Measurements from ENCODE around the gene USF1. TPM values are rescaled to one million over a fixed set of nuclear protein-coding genes. Genes with fewer than 3 reads are reported as not detected.

USF1 gene
- polyA plus RNA-seq, 3 donors: 6.3 to 335 (median 25.5) TPM

- peaks cover under 1% of the 10 kb centered on the region for H3K79me2 ChIP-seq (ENCODE audit: insufficient read depth, low read length)
- no peaks in the 10 kb centered on the region for H3K36me3 ChIP-seq (replicated peaks in 1 of 2; ENCODE audit: control insufficient read depth in 1 of 2, insufficient read depth in 2 of 2, low read length in 2 of 2)
- H3K27ac Mint-ChIP-seq: peak overlapping the region in 2 of 7 donors; percentile 17 to 57
- intact Hi-C loops (cut with micrococcal nuclease): no loop called here
- H3K4me2 ChIP-seq (replicated peaks; ENCODE audit: extremely low read depth, low read length, poor library complexity, severe bottlenecking): no peak overlapping the region
- H3K27me3 ChIP-seq (ENCODE audit: control insufficient read depth in 2 of 2, insufficient read depth in 2 of 2, low read length in 2 of 2): no peaks in the 10 kb centered on the region
- no peak for TF ChIP-seq CTCF (IDR thresholded peaks at IDR 0.05)
- peaks cover 34% of the 10 kb centered on the region for H3K4me1 Mint-ChIP-seq
- H3K4me3 Mint-ChIP-seq: no peak overlapping the region
- no peak overlapping the region for H2AFZ ChIP-seq (ENCODE audit: insufficient read depth, low read depth, low read length, poor library complexity, severe bottlenecking)
- H3K36me3 Mint-ChIP-seq: peaks cover 4 to 6% of the 10 kb centered on the region in 2 donors
- no peaks in the 10 kb centered on the region for H3K27me3 Mint-ChIP-seq (ENCODE audit: low read depth in 3 of 3)
- H3K9ac ChIP-seq (ENCODE audit: insufficient read depth, low read length, poor library complexity, severe bottlenecking): no peak overlapping the region
- no peak overlapping the region for H3K4me3 ChIP-seq (replicated peaks in 1 of 3; ENCODE audit: low read depth in 2 of 3, low read length in 3 of 3)
- no peak for DNase-seq
- H3K4me1 ChIP-seq (ENCODE audit: control insufficient read depth in 1 of 2, insufficient read depth in 2 of 2, low read length in 2 of 2): peaks cover 25 to 32% of the 10 kb centered on the region in 2 donors
- no peaks in the 10 kb centered on the region for H4K20me1 ChIP-seq (ENCODE audit: insufficient read depth, low read length)
- H3K9me3 Mint-ChIP-seq: no peaks in the 10 kb centered on the region
- H3K27ac ChIP-seq (ENCODE audit: low read depth in 1 of 2, low read length in 2 of 2): no peak overlapping the region
- no peaks in the 10 kb centered on the region for H3K9me3 ChIP-seq (replicated peaks in 1 of 2; ENCODE audit: control insufficient read depth in 1 of 2, insufficient read depth in 1 of 2, low read length in 2 of 2)
These were observed 30.6 kb upstream of the USF1 start for GRCh38 chr1:161076410-161076809.

DNA sequence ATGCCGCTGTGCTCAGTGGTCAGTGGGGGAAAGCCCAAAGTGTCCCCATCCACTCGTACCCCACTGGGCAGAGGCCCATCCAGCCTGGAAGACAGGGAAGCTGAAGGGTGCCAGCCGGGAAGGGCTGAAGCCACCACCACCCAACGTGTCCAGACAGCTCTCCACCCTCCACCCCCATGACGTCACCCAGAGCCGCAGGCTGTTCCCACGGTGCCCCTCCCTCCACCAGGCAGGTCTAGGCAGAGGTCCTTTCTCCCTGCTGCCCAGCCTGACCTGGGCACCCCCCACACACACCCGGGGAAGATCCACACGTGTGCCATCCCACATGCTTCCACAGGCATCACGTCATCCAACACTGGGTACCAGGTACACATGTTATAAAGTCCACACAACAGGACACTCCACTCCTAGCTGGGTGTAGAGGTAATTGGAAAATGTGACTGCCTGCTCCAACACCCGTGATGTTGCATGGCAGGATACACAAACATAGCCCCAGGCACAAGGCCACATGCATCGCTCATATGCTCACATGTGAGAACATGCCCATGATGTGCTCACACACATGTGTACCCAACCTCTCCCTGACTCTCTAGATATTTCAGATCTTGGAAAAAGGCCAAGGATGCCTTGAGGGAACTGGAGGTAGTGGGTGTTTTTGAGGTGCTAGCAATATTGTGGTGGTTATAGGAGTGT is 29.0 kb upstream of the USF1 start:
- 92% methylated on average over 8 of the region's 12 CpGs for WGBS (ENCODE audit: insufficient coverage)
- Histone ChIP-seq H4K20me1 (ENCODE audit: insufficient read depth, low read length) (no peaks in the 10 kb centered on the region), H3K79me2 (ENCODE audit: insufficient read depth, low read length) (peaks cover 8% of the 10 kb centered on the region), H3K4me2 (replicated peaks; ENCODE audit: extremely low read depth, low read length, poor library complexity, severe bottlenecking) (no peak overlapping the region), H3K9me3 (replicated peaks in 1 of 2; ENCODE audit: control insufficient read depth in 1 of 2, insufficient read depth in 1 of 2, low read length in 2 of 2) (no peaks in the 10 kb centered on the region), H3K36me3 (replicated peaks in 1 of 2; ENCODE audit: control insufficient read depth in 1 of 2, insufficient read depth in 2 of 2, low read length in 2 of 2) (no peaks in the 10 kb centered on the region), H3K4me1 (ENCODE audit: control insufficient read depth in 1 of 2, insufficient read depth in 2 of 2, low read length in 2 of 2) (peaks cover 25 to 32% of the 10 kb centered on the region in 2 donors), H2AFZ (ENCODE audit: insufficient read depth, low read depth, low read length, poor library complexity, severe bottlenecking) (no peak overlapping the region), H3K27me3 (ENCODE audit: control insufficient read depth in 2 of 2, insufficient read depth in 2 of 2, low read length in 2 of 2) (no peaks in the 10 kb centered on the region), H3K9ac (ENCODE audit: insufficient read depth, low read length, poor library complexity, severe bottlenecking) (no peak overlapping the region), H3K4me3 (replicated peaks in 1 of 3; ENCODE audit: low read depth in 2 of 3, low read length in 3 of 3) (no peak overlapping the region), H3K27ac (ENCODE audit: low read depth in 1 of 2, low read length in 2 of 2) (no peak overlapping the region)
- H3K4me1 Mint-ChIP-seq: peaks cover 34% of the 10 kb centered on the region
- no peak for DNase-seq
- no peak overlapping the region for H3K4me3 Mint-ChIP-seq
- no peak for TF ChIP-seq CTCF (IDR thresholded peaks at IDR 0.05)
- intact Hi-C loops (cut with micrococcal nuclease): loop anchor here in 1 of 2 donors (5.0 kb wide), 1 partner anchor 57 kb away; the partner anchor contains the start of gene DEDD
- no peaks in the 10 kb centered on the region for H3K36me3 Mint-ChIP-seq
- H3K27ac Mint-ChIP-seq: peak overlapping the region in 2 of 7 donors; percentile 33 to 76
- no peaks in the 10 kb centered on the region for H3K27me3 Mint-ChIP-seq (ENCODE audit: low read depth in 3 of 3)
- no peaks in the 10 kb centered on the region for H3K9me3 Mint-ChIP-seq
